GM12875 (cell line): Measurements from ENCODE around the gene RRM2.

Source experiments
- H3K4me3 ChIP-seq: one replicate; pipeline ENCODE4 v1.5.1; 2011; ENCODE audit warnings: low read depth, low read length, control low read depth
- TF ChIP-seq, protein P1 (sequence below): IDR thresholded peaks from 2 replicates; pipeline ENCODE4 v1.5.1; 2011; ENCODE audit warnings: low read depth, mild to moderate bottlenecking, control low read depth, inconsistent platforms, low read length, moderate library complexity, borderline replicate concordance; ENCODE audit not compliant: insufficient read depth

RRM2 gene

DNA sequence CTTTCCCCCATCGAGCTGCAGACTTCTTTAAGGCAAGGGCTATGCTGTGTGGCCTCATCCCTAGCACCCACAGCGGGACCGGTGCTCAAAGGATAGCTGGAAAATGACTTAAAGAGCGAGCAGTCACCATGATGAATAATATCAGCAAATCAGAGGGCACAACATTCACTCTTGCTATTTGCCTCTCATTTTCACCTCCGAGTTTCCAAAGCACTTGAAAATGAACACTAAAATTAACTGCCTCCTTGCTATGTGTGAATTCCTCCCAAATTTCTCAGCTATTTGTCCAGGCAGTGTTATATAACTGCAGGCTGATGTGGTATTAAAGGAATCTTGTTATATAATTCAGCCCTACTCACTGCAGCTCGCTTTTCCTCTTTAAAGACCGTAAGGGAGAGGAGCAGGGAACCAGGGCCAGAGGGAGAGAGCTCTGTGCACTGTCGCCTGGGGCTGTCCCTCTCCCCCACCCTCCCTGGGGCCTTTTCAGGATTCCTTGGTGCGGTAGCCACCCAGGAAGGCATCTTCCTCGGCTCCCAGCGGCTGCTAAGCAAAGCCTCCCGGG lies 43.8 kb upstream of the RRM2 start:
- TF ChIP-seq, protein P1, sequence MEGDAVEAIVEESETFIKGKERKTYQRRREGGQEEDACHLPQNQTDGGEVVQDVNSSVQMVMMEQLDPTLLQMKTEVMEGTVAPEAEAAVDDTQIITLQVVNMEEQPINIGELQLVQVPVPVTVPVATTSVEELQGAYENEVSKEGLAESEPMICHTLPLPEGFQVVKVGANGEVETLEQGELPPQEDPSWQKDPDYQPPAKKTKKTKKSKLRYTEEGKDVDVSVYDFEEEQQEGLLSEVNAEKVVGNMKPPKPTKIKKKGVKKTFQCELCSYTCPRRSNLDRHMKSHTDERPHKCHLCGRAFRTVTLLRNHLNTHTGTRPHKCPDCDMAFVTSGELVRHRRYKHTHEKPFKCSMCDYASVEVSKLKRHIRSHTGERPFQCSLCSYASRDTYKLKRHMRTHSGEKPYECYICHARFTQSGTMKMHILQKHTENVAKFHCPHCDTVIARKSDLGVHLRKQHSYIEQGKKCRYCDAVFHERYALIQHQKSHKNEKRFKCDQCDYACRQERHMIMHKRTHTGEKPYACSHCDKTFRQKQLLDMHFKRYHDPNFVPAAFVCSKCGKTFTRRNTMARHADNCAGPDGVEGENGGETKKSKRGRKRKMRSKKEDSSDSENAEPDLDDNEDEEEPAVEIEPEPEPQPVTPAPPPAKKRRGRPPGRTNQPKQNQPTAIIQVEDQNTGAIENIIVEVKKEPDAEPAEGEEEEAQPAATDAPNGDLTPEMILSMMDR, result no peak
- peak overlapping the region; percentile 55 for H3K4me3 ChIP-seq

DNA sequence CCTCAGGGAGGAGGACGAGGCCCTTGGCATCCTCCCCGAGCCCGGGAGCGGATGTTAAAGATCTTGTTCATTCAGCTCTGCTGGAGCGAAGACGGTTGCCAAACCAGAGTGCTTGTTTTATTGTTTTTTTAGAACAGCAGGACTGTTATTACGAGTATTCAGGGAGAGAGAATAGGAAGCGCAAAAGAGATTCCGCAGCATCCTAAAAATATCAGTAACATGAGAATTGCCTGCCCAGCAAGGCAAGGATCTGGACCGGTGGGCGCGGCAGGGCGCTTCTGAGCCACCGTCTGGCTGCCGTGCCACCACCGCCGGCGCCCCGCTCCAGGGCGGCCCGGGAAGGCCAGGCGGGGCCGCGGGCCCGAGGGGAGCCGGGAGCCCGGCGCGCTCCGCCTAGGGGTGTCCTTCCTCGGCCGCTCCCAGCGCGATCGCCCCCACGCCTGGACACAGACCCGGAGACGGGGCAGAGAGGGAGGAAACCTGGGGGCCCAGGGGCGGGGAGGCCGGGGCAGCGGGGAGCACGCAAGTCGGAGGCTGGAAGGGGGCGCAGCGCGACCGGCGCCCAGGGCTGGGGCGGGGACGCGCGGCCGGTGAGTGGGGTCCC lies 43.2 kb upstream of the RRM2 start:
- TF ChIP-seq, protein P1, result no peak
- peak overlapping the region; percentile 55 for H3K4me3 ChIP-seq

DNA sequence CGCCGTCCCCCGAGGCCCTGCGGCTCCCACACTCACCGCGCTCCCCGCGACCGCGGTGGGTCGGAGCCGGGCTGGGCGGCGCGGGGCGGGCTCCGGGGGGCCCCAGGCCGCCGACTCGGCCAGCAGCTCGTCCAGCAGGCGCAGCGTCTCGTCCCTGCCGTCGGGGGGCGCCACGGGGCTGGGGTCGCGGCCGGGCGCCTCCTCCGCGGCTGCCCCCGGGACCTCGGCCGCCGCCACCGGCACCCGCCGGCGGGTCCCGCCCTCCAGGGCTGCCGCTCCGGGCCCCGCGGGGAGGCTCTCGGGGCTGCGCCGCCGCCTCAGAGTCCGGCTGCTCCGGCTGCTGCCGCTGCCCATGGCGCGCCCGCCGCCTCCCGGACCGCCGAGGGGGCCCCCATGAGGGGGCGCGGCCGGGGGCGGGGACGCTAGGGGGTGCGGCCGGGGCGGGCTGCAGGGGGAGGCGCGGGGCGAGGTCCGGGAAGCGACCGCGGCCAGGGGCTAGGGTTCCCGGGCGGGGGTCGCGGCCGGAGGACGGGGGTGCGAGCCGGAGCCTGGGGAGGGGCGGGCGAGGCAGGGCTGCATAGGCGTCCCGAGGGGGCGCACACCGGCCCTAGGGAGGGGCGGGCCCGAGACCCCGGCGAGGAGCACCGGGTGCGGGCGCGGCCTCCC lies 42.5 kb upstream of the RRM2 start, which contains the start of gene CYS1:
CYS1 (minus strand) TSS at position 542 of the 666 bp plus-strand sequence; CDS start at position 354, 188 bp downstream.
- TF ChIP-seq, protein P1, result peak; percentile 44
- H3K4me3 ChIP-seq, result peak within 1 kb of the TSS; percentile 55

DNA sequence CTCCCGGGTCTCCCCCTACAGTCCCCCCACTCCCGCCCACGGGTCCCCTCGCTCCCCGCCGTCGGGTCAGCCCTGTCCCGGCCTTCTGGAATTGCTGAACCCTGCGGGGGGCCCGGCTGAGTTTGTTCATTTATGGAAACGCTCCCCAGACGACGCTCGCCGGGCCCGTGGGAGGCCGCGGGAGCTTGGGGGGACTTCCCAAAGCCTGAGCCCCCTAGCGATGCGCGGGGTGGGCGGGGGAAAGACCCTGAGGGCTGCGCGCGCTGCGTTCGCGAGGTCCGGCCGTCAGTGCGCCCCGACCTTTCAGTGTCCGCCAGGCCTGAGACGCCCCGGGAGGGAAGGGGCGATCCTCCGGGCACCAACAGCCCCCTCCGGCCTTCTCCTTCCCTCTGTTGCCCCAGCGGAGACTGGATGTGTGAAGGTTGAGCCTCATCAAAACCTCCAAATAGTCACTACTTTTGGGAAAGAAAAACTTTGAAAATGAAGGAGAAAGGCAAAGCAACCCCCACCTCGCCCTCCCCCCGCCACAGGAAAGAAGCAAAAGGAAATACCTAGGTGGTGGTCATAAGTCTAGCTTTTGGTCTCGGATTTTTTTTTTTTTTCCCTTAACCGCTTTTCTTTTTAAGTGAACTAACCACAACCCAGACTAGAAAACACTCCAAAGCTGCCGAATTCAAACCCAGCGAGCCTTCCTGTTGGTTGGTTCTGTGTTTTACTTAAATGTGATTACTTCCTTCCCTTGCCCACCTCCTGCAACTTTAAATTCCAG lies 41.8 kb upstream of the RRM2 start:
- H3K4me3 ChIP-seq, result peak overlapping the region; percentile 55
- TF ChIP-seq, protein P1, result no peak

DNA sequence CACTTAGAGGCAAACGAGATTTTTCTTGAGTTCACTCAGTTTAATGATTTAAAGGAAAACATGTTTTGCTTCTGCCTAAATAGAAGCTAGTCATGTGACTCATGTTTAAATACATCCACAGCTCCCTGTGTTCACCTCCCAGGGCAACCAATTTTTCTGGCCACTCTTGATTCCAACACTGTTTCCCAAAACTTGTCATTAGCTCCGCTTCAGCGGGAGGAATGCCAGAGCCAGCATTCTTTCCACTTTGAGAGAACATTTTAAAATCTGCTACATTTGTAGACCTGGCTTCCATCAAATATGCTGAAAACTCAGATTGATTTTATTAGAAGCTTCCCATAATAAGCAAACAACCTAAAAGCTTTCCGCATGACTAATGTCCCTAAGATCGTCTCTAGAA lies 39.5 kb upstream of the RRM2 start:
- no peak overlapping the region for H3K4me3 ChIP-seq
- TF ChIP-seq, protein P1, result no peak

DNA sequence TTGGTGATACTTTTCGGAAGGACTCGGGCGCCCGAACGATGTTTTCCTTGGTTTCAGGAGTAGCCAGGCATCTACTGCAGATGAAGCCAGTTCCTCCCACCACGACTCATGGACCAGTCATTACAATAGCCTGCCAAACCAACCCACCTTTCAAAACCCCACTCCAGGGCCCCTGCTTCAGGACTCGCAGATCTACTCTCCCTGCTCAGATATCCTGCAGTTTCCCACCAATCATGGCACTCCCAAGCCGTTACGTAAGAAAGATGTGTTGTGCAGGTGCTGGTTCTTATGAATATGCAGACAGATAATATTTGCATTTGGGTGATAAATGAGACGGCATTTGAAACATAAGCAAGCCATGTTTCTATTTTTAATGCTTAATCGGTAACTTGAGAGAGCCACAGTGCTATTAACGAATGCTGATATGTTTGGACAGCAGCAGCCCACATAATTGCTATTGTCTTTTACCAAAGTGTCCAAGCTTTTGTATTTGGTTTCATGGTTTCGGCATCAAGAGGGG lies 38.8 kb upstream of the RRM2 start:
- TF ChIP-seq, protein P1, result no peak
- H3K4me3 ChIP-seq, result no peak overlapping the region
